HL-60/S4 (cell line): ENCODE results near the gene ADARB2.
"Not testable (repeated sequence)": the region's sequence is repeated elsewhere in the genome, so short reads cannot be mapped to it uniquely, and the experiment has no call there.

Experiments used
- in situ Hi-C: fragments of 300-500 bp; cut with MboI; formaldehyde crosslinking; loops from 2 replicates; pipeline ENCODE4 v1.14.3; 2022; ENCODE audit warnings: low sequenced_read_pairs

The ADARB2 gene

DNA sequence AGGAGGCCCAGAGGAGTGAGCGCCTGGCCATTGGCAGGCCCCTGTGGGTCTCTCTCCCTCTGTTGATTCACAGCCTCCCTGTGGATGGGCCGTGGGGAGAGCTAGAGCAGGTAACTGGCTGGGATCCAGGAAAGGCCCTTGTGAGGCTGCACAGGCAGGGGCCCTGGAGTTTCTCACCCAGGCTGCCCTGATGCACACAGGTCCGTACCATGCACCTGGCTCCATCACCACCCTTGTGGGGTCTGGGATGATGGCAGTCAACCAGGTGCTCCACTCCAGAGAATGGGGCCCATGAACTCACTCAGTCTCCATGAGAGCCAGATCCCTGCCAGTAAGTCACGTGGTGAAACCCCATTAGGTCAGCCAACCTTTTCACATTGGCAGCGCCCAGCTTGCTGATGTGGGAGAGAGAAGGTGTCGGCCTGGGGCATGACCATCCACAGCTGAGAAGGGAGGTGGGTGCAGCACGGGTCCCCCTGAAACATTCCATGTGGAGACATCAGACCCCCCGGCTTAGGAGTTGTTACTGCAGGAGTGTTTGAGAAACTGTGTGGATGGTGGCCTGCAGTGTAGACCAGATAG, 320.8 kb downstream of the ADARB2 start:
- in situ Hi-C loops = no loop called here

- in situ Hi-C loops = no loop called here
Observed at GRCh38 chr10:1414893-1415292, 322.4 kb downstream of the ADARB2 start.

DNA sequence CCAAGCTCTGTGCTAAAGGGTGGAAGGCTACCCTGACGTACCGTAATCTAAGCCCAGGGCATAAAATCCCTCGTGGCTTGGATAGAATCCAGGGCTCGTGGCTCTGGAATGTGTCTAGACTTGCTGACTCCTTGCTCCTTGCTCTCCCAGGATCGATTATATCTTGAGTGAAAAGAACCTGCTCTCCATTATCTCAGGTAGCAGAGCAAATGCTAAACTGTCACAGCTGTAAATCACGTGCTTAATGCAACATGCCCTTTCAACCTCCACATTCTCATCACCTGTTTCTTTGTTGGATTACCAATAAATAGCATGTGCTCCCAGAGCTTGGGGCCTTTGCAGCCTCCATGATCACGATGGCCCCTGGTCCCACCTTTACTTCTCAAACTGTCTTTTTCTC, 323.0 kb downstream of the ADARB2 start:
- in situ Hi-C loops = not testable (repeated sequence)

DNA sequence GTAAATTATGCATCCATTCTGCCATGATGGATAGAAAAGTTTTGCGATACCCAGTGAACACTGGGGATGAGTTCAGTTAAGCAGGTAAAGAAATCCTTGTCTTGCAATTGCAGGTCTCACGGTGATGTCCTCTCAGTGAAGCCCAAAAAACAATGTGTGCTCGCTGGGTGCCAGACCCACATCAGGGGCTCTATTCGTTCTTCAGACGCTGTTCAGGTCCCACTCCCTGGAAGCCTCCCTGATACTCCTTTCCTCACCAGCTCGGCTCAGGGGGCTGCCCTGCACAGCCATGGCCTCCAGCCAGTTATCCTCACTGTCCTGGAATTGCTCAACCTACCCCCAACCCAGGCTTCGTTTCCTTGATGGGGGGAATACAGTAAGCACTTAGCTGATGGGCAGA, 323.5 kb downstream of the ADARB2 start:
- in situ Hi-C loops = no loop called here

DNA sequence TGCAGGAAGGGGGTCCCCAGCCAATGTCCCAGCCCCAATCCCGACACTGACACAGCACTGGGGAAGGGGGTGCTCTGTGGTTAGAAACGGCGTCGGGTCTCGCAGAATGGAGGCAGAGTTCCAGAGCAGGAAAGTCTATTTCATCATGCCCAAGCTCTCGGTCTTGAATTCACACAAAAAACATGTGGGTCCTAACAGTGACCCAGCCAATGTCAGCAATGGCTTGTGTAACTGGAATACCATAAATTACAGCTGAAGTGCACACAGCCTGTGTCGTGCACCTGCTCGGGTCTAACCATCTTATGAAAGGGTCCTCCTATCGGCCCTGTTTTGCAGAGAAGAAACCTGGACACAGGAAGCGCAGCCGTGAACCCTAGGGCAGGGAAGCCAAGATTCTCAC, 324.1 kb downstream of the ADARB2 start:
- in situ Hi-C loops = no loop called here

DNA sequence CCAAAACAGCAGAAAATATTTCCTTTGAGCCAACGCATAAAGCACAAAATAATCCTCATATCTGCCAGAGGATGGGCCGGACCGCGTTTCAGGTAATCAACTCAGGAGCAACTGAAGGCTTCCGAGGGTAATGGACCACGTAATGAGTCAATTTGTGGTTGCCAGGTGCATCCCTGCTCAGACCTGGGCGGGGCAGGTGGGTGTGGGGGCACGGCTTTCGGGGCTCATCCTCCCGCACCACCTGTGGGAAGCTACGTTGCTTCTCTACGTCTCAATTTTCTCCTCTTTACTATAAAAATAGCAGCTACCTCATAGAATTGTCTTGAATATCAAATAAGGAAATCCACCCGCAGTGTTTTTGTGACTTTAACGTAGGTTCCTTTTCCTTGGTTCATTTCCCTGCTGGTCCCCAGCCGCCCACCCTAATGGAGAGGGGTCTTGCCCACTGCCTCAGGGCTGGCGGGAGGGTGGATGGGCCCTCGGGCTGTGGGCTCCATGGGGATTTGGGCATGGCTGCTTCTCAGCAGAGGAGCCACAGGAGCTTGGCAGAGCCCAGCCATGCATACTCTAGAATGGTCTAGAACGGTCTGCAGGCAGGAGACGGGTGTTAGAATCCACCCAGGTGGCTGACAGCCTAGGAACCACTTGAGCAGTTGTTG, 324.7 kb downstream of the ADARB2 start:
- in situ Hi-C loops = no loop called here

- in situ Hi-C loops = no loop called here
Observed at GRCh38 chr10:1411956-1412355, 325.4 kb downstream of the ADARB2 start.

DNA sequence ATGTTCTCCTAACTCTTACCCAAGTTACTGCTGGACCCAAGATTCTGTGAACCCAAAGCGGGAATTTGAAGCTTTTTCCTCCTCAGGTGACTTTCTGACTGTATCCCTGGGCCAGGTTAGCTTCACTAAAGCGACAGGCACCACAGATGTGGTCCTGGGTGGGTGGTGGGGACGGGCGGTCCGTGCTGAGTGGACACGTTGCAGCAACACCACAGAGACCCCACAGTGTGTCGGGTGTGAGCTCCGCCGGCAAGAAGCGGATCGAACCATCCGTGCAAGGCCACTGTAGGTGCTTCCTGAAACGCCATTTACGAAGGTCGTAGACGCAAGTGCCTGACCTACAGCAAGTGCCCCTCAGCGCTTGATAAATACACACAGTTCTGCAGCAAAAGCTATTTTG, 325.9 kb downstream of the ADARB2 start:
- in situ Hi-C loops = no loop called here

GRCh38 chr10:1410469-1411395, 326.6 kb downstream of the ADARB2 start:
- in situ Hi-C loops = no loop called here

- in situ Hi-C loops = no loop called here
Observed at GRCh38 chr10:1410032-1410431, 327.3 kb downstream of the ADARB2 start.

DNA sequence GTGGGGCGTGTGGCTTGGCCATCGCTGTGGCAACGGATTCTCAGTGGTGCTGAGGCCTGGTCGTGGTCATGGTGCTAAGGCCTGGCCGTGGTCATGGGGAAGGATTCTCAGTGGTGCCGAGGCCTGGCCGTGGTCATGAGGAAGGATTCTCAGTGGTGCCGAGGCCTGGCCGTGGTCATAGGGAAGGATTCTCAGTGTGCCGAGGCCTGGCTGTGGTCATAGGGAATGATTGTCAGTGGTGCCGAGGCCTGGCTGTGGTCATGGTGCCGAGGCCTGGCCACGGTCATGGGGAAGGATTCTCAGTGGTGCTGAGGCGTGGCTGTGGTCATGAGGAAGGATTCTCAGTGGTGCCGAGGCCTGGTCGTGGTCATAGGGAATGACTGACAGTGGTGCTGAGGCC, 327.9 kb downstream of the ADARB2 start:
- in situ Hi-C loops = no loop called here

DNA sequence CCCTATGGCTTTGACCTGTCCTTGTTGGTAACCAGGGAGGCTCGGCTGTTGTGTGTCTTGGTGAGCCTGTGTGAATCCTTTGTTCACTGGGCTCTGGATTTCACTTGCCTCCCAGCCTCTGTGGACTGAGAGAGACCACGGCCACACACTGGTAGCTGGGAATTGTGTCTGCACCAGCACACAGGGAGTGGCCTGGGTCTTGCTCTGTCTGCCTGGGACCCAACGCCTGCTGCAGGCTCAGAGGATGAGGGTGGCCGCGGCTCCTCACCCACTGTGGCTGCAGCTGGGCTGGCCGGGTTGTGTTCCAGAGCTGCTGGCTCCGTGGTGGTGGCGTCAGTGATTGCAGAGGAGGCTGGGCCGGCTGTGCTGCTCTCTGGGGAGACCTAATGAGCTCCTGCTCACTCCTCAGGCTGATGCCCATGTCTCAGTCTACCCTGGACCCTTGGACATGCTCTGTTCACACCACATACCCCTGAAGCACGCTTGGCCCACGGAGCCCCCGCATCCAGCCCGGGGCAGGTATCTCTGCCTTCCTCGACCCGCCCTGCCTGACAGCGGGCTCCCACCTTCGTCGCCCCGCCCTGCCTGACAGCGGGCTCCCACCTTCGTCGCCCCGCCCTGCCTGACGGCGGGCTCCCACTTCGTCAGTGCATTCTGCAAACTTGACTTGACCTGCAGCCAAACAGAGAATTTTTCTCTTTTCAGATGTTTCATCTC, 328.5 kb downstream of the ADARB2 start:
- in situ Hi-C loops = no loop called here

- in situ Hi-C loops = no loop called here
Observed at GRCh38 chr10:1406967-1407945, 330.1 kb downstream of the ADARB2 start.

GRCh38 chr10:1406132-1406966, 331.0 kb downstream of the ADARB2 start:
- in situ Hi-C loops = no loop called here

DNA sequence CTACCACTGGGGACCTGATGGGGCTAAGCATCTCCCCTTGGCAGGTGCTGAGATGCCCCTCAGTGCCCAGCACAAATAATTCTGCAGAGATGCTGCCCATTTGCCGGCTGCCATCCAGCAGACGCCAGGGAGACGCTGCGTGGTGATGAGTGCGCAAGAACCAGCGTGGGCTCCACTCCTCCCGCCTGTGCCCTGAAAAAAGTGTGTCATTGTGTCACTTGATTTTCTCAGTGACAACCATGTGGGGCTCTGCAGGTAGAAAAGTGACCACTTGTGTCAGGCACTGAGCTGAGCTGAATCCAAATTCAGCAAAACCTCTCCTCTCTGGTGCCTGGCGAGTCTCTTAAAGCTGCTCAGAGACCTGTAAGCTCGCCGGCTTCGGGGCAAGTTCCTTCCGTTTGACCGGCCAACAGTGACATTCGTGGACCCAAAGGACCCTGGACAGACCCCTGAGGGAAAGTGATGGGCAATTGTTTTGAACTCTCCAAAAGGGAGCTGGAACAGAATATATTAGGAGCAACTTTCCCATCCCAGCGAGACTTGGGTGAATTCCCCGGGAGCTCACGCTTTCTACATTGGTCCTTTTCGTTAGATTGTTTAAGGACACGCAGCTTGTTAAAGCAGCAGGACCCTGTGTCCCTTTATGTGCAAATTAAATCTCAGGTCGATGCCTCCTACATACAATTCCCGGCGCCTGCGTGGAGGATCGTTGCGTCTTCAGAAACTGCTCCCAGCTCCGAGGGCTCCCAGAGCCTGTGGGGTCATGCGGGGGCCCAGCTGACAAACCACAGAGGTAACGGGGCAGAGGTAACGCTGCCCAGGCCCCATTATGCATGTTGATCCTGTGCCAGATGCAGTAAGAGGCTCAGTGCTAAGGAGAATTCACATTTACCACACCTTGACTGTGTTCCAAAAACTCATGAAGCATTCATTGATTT, 332.7 kb downstream of the ADARB2 start:
- in situ Hi-C loops = no loop called here

DNA sequence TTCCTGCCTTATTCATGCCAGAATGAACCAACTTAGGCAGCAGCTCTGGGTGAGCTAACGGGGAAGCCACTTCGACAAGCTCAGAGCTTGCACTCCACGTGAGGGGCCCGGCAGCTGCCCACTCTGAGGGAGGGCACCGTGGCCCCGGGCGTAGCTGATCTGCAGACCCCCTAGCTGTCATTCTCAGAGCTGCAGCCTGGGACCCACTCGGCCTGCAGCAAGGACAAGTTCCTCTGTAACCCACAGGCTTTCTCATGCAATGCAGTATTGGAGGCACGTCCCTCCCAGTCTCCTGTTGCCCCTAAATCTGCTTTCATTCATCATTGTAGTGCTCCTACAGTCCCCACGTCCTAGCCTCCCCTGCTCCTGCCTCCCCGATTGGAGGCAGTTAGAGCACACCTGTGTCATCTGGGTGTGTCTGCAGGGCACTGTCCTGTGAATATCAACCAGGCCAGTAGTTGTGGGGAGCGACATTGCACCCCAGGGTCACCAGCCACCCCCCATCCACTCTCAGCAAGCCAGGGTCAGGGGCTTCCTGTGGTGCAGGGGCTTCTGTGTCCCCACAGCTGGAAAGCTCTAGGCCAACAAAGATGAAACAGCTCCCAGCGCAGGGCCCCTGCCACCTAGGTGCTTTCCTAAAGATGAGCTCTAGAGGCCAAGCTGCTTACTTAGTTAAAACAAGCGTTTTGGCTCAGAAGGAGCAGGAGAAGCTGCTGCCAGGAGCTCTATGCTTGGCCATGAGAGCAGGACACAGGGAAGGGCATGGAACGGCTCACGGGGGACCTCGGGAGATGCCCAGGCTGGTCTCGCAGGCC, 333.6 kb downstream of the ADARB2 start:
- in situ Hi-C loops = no loop called here

DNA sequence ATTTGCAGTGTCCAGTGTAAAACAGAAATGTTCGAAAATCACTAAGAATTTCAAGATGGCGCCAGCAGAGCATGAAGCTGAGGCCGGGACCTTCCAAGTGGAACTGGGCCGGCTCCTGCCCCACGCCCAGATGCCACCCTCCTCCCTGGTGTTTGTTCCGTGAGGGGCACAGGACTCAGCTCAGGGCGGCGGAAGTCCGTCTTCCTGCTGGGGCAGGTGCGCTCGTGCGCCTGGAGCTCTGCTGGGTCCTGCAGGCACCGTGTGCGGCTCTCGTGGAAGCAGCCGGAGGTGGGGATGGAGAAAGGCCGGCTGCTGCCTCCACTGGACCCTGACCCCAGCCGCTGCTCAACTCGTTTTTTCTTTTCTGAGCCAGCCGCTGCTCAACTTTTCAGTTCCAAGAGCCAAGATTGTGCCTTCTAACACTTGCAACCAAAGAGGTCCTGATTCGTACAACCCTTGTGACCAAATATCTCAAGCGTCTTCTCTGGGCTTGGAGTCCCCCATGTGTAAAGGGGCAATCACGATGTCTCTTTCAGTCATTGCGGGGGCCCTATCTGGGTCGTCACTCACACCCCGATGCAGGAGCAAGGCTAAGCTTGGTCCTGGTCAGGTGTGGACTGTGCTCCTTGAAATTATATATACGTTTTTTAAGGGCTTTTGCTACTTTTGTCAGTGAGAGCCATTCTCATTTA, 334.4 kb downstream of the ADARB2 start:
- in situ Hi-C loops = no loop called here
